ENCODE results near the gene PRSS33.
A peak's percentile ranks its signal among the peaks of the same experiment; 100 is the strongest.

GRCh38 chr16:2777231-2777902, 10.0 kb downstream of the PRSS33 start, which contains the start of gene ELOB:
- TF ChIP-seq POLR2A (IDR thresholded peaks at IDR 0.05; ENCODE audit: low read length) (peak; percentile 72), GATA1 (IDR thresholded peaks at IDR 0.05; ENCODE audit: low read depth, low read length) (no peak)

Measured in erythroblast (primary cell).